SK-N-SH (cell line): ENCODE measurements around the gene WFDC12. TPM values are rescaled to one million over a fixed set of nuclear protein-coding genes. Genes with fewer than 3 reads are reported as not detected.

Experiments
- CTCF ChIA-PET: fragments of 300-600, 350-600 bp; formaldehyde crosslinking; extraction: SDS; loops from one replicate; lab custom pipeline; 2021; lab: Yijun Ruan, JAX
- POLR2A ChIA-PET: fragments of 350-600 bp; sonication (Branson Sonifier 250); formaldehyde crosslinking; extraction: SDS; loops from one replicate; lab custom pipeline; 2020; ENCODE audit warnings: antibody characterized with exemption, inconsistent platforms; lab: Yijun Ruan, JAX
- DNase-seq: peaks from one replicate; pipeline ENCODE4 v3.0.0; 2012
- H2AFZ ChIP-seq: fragments of 200-600 bp; sonication (generic); 2 replicates; pipeline ENCODE4 v1.8.1; 2016; ENCODE audit warnings: antibody characterized with exemption, mild to moderate bottlenecking, low read depth
- H3F3A ChIP-seq: fragments of 200-600 bp; sonication (generic); replicated peaks from 2 replicates; pipeline ENCODE3; 2016; ENCODE audit warnings: antibody characterized with exemption, mild to moderate bottlenecking; ENCODE audit not compliant: insufficient read depth
- H3K27ac ChIP-seq, 2 experiments: fragments of 200-500 bp in 1 of 2; fragments of 200-600 bp in 1 of 2; sonication (Bioruptor generic) in 1 of 2; sonication (generic), shearing (Covaris generic) in 1 of 2; 2 replicates each; pipeline versions ENCODE4 v1.5.1 to v1.6.1; 2014 to 2016; ENCODE audit warnings: low read depth in 2 of 2, inconsistent platforms in 1 of 2, low read length in 1 of 2, mild to moderate bottlenecking in 1 of 2, mixed read lengths in 1 of 2
- H3K27me3 ChIP-seq: fragments of 200-600 bp; sonication (generic), shearing (Covaris generic); 2 replicates; pipeline ENCODE4 v1.6.1; 2016; ENCODE audit warnings: mixed run types; ENCODE audit not compliant: insufficient read depth
- H3K36me3 ChIP-seq, 2 experiments: fragments of 200-500 bp in 1 of 2; fragments of 200-600 bp in 1 of 2; sonication (Bioruptor generic) in 1 of 2; sonication (generic) in 1 of 2; replicated peaks in 1 of 2; 2 replicates each; pipeline versions ENCODE3 to v1.5.1; 2014 to 2016; ENCODE audit warnings: low read length in 1 of 2, mild to moderate bottlenecking in 1 of 2; ENCODE audit not compliant: insufficient read depth in 2 of 2, control insufficient read depth in 1 of 2
- H3K4me1 ChIP-seq, 2 experiments: fragments of 200-500 bp in 1 of 2; fragments of 200-600 bp in 1 of 2; sonication (Bioruptor generic) in 1 of 2; sonication (generic), shearing (Covaris generic) in 1 of 2; 2 replicates each; pipeline versions ENCODE4 v1.5.1 to v1.6.1; 2014 to 2016; ENCODE audit warnings: low read depth in 1 of 2, low read length in 1 of 2, mixed run types in 1 of 2; ENCODE audit not compliant: insufficient read depth in 2 of 2, control insufficient read depth in 1 of 2
- H3K4me2 ChIP-seq: fragments of 200-600 bp; sonication (generic), shearing (Covaris generic); 2 replicates; pipeline ENCODE4 v1.6.1; 2017; ENCODE audit warnings: mixed run types
- H3K4me3 ChIP-seq, 2 experiments: fragments of 200-500 bp in 1 of 2; fragments of 200-600 bp in 1 of 2; sonication (Bioruptor generic) in 1 of 2; sonication (generic), shearing (Covaris generic) in 1 of 2; 2 replicates each; pipeline versions ENCODE4 v1.5.1 to v1.8.1; 2014 to 2016; ENCODE audit warnings: low read depth in 2 of 2, inconsistent platforms in 1 of 2, low read length in 1 of 2, mild to moderate bottlenecking in 1 of 2, mixed read lengths in 1 of 2, moderate library complexity in 1 of 2
- H3K79me2 ChIP-seq: fragments of 200-600 bp; sonication (generic); 2 replicates; pipeline ENCODE4 v1.8.1; 2017; ENCODE audit warnings: mild to moderate bottlenecking; ENCODE audit not compliant: insufficient read depth
- H3K9ac ChIP-seq: fragments of 200-600 bp; sonication (generic); 2 replicates; pipeline ENCODE4 v1.6.1; 2017; ENCODE audit warnings: mixed run types
- H3K9me2 ChIP-seq: fragments of 200-600 bp; sonication (generic); 2 replicates; pipeline ENCODE4 v1.6.1; 2017; ENCODE audit warnings: mixed run types
- H3K9me3 ChIP-seq: fragments of 200-600 bp; sonication (generic); 2 replicates; pipeline ENCODE4 v1.6.1; 2017; ENCODE audit warnings: mixed run types, mild to moderate bottlenecking, moderate library complexity
- H4K20me1 ChIP-seq: fragments of 200-600 bp; sonication (generic); 2 replicates; pipeline ENCODE4 v1.6.1; 2017; ENCODE audit warnings: mild to moderate bottlenecking, mixed run types; ENCODE audit not compliant: insufficient read depth
- FOXM1 ChIP-seq: IDR thresholded peaks from 2 replicates; pipeline ENCODE4 v1.4.0; 2012; ENCODE audit warnings: low read depth, mild to moderate bottlenecking
- GATA2 ChIP-seq: sonication (generic); formaldehyde crosslinking; IDR thresholded peaks from 2 replicates; pipeline ENCODE4 v1.5.0; 2020; ENCODE audit warnings: mild to moderate bottlenecking, missing genetic modification reagents
- JUND ChIP-seq: IDR thresholded peaks from 2 replicates; pipeline ENCODE4 v1.4.0; 2012
- NFIC ChIP-seq: IDR thresholded peaks from 2 replicates; pipeline ENCODE4 v1.4.0; 2012; ENCODE audit warnings: borderline replicate concordance
- POLR2AphosphoS5 ChIP-seq: IDR thresholded peaks from 2 replicates; pipeline ENCODE4 v1.6.1; 2012; ENCODE audit warnings: low read depth, low read length
- RAD21 ChIP-seq: IDR thresholded peaks from 2 replicates; pipeline ENCODE4 v1.6.1; 2012; ENCODE audit warnings: mild to moderate bottlenecking, low read length
- SIN3A ChIP-seq: IDR thresholded peaks from 2 replicates; pipeline ENCODE4 v1.6.1; 2012; ENCODE audit warnings: low read depth, mild to moderate bottlenecking, low read length, moderate library complexity, borderline replicate concordance
- TAF1 ChIP-seq: IDR thresholded peaks from 2 replicates; pipeline ENCODE4 v1.6.1; 2012; ENCODE audit warnings: low read depth, mild to moderate bottlenecking, low read length, moderate library complexity, borderline replicate concordance
- TCF12 ChIP-seq: IDR thresholded peaks from 2 replicates; pipeline ENCODE4 v1.4.0; 2012
- YY1 ChIP-seq: IDR thresholded peaks from 2 replicates; pipeline ENCODE4 v1.4.0; 2012; ENCODE audit warnings: low read depth, mild to moderate bottlenecking
- WGBS: methylation state at CpG from one replicate; pipeline ENCODE4 v1.1.6; 2017; ENCODE audit warnings: low lambda C conversion rate; 5-methylcytosine and 5-hydroxymethylcytosine counted together
- polyA plus RNA-seq, 3 experiments: library from polyadenylated mRNA; depleted of rRNA; stranded (reverse); fragments of >200 nt; gene quantifications; 2 replicates each; pipeline ENCODE4 v1.2.3, GENCODE V29; 2012
- TF ChIP-seq, protein P1 (sequence below): IDR thresholded peaks from 2 replicates; pipeline ENCODE4 v1.4.0; 2012; ENCODE audit warnings: low read depth
- TF ChIP-seq, protein P2 (sequence below): fragments of 150-350 bp; IDR thresholded peaks from 2 replicates; pipeline ENCODE4 v1.6.1; 2017; ENCODE audit warnings: antibody characterized with exemption, low read length, low read depth, borderline replicate concordance
- TF ChIP-seq, protein P3 (sequence below): fragments of 200-600 bp; sonication (generic); IDR thresholded peaks from 2 replicates; pipeline ENCODE4 v1.6.1; 2017; ENCODE audit warnings: antibody characterized with exemption, mild to moderate bottlenecking, moderate library complexity

WFDC12 gene
- polyA plus RNA-seq, 1 of the 3 experiments (the other 2 are of a cell fraction): not detected

DNA sequence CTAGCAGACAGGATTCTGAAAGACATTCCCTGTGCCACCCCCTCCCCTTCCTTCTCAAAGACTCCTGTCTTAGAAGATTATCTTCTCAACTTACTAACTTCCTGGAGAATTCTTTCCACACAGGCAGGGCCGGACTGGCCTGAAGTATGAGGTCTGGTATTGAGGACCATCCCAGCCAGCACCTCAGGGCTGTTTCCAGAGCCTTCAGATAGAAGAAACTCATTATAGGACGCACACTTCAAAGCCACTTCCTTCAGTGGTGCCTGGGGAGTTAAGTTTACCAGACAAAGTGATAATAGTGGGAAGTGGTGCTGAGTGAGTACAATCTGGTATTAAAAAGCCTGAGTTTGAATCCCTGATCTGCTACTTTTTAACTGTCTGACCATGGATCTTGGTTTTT, 39.0 kb downstream of the WFDC12 start:
- WGBS: 90% methylated on average over 2 of the region's 2 CpGs
- CTCF ChIA-PET: no interaction called here
- POLR2A ChIA-PET: no interaction called here

DNA sequence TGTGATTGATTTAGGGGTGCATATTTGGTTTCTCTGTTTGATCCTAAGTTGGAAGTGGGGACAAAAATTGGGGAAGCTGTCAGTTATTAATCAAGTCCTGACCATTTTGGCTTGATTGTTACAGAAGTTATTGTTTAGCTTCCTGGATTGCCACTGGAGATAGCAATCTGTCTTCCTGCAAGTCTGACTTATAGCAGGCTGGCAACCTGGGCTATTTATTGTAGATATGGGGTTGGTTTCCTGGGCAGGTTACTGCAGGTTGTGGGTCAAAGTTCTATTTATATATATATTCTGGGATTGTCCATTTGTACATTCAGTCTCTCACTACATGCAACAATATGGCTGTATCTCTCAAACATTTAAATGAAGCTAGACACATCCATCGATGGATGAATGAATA, 41.1 kb downstream of the WFDC12 start:
- Histone ChIP-seq H3K79me2 (no peaks in the 10 kb centered on the region), H3K27me3 (no peaks in the 10 kb centered on the region), H3K4me2 (no peak overlapping the region), H3K27ac (no peak overlapping the region), H4K20me1 (no peaks in the 10 kb centered on the region), H3K36me3 (peaks cover 16 to 33% of the 10 kb centered on the region in 2 experiments), H2AFZ (no peak overlapping the region), H3K4me1 (peaks cover 0 to 4% of the 10 kb centered on the region in 2 experiments; a peak in 1 of 4 replicates), H3F3A (peaks cover 14% of the 10 kb centered on the region), H3K9ac (no peak overlapping the region), H3K4me3 (no peak overlapping the region), H3K9me2 (no peaks in the 10 kb centered on the region), H3K9me3 (no peaks in the 10 kb centered on the region)
- WGBS: 95% methylated on average over 1 of the region's 1 CpG
- DNase-seq: no peak
- no peak for TF ChIP-seq POLR2AphosphoS5
- TF ChIP-seq, protein P1, sequence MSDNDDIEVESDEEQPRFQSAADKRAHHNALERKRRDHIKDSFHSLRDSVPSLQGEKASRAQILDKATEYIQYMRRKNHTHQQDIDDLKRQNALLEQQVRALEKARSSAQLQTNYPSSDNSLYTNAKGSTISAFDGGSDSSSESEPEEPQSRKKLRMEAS: no peak
- no peak for TF ChIP-seq RAD21
- TF ChIP-seq, protein P2, sequence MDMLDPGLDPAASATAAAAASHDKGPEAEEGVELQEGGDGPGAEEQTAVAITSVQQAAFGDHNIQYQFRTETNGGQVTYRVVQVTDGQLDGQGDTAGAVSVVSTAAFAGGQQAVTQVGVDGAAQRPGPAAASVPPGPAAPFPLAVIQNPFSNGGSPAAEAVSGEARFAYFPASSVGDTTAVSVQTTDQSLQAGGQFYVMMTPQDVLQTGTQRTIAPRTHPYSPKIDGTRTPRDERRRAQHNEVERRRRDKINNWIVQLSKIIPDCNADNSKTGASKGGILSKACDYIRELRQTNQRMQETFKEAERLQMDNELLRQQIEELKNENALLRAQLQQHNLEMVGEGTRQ: no peak
- TF ChIP-seq YY1: no peak
- TF ChIP-seq TCF12: no peak
- no peak for TF ChIP-seq FOXM1
- no peak for TF ChIP-seq JUND
- no peak for TF ChIP-seq TAF1
- TF ChIP-seq, protein P3, sequence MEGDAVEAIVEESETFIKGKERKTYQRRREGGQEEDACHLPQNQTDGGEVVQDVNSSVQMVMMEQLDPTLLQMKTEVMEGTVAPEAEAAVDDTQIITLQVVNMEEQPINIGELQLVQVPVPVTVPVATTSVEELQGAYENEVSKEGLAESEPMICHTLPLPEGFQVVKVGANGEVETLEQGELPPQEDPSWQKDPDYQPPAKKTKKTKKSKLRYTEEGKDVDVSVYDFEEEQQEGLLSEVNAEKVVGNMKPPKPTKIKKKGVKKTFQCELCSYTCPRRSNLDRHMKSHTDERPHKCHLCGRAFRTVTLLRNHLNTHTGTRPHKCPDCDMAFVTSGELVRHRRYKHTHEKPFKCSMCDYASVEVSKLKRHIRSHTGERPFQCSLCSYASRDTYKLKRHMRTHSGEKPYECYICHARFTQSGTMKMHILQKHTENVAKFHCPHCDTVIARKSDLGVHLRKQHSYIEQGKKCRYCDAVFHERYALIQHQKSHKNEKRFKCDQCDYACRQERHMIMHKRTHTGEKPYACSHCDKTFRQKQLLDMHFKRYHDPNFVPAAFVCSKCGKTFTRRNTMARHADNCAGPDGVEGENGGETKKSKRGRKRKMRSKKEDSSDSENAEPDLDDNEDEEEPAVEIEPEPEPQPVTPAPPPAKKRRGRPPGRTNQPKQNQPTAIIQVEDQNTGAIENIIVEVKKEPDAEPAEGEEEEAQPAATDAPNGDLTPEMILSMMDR: no peak
- ChIA-PET POLR2A (no interaction called here), CTCF (interaction anchor here (2.3 to 3.0 kb wide), 2 partner anchors 13 to 39 kb away, joined by 11 to 17 read pairs; no protein-coding TSS in a partner anchor)

More for the DNA sequence above, 39.0 kb downstream of the WFDC12 start:
- peaks cover 0 to 4% of the 10 kb centered on the region in 2 experiments; a peak in 1 of 4 replicates for H3K4me1 ChIP-seq
- H3K79me2 ChIP-seq: no peaks in the 10 kb centered on the region
- no peak overlapping the region for H2AFZ ChIP-seq
- H3K9me3 ChIP-seq: no peaks in the 10 kb centered on the region
- H3K4me2 ChIP-seq: no peak overlapping the region
- H4K20me1 ChIP-seq: no peaks in the 10 kb centered on the region
- no peaks in the 10 kb centered on the region for H3K9me2 ChIP-seq
- peaks cover 22% of the 10 kb centered on the region for H3F3A ChIP-seq
- no peak overlapping the region for H3K9ac ChIP-seq
- TF ChIP-seq SIN3A (no peak), NFIC (no peak), GATA2 (no peak)
- H3K4me3 ChIP-seq: no peak overlapping the region
- H3K27me3 ChIP-seq: no peaks in the 10 kb centered on the region
- DNase-seq: no peak
- no peak overlapping the region for H3K27ac ChIP-seq
- H3K36me3 ChIP-seq: peaks cover 11 to 21% of the 10 kb centered on the region in 2 experiments
